ENCODE results near the gene GALNT14. TPM values are rescaled to one million over a fixed set of nuclear protein-coding genes. Genes with fewer than 3 reads are reported as not detected.

GALNT14 gene
- total RNA-seq, 2 donors from 2014 or later: 0.15 to 1.0 TPM

DNA sequence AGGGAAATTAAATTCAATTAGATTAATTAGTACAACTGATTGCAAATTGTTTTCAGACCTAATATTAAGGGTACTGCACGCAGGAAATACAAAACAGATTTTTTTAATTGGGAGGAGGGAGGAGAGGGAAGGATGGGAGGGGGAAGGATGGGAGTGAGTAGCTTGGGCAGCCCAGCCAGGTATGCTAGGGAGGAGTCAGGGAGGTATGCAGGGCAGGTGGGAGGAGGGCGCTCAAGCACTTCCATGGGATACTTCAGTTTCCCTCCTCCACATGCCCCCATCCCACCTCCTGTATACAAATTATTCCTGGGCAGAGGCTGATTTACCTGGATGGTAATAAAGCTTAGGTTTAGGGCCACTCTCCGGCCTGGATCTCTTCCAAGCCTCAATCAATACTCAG, 254.4 kb downstream of the GALNT14 start:
- DNase-seq (ENCODE audit: low spot score): no peak
- Histone ChIP-seq H3K4me3 (no peak overlapping the region), H3K27ac (no peak overlapping the region), H3K4me1 (no peaks in the 10 kb centered on the region), H3K27me3 (no peaks in the 10 kb centered on the region), H3K36me3 (no peaks in the 10 kb centered on the region), H3K9me3 (peaks cover 0 to 4% of the 10 kb centered on the region in 2 donors)
- TF ChIP-seq, protein P1, sequence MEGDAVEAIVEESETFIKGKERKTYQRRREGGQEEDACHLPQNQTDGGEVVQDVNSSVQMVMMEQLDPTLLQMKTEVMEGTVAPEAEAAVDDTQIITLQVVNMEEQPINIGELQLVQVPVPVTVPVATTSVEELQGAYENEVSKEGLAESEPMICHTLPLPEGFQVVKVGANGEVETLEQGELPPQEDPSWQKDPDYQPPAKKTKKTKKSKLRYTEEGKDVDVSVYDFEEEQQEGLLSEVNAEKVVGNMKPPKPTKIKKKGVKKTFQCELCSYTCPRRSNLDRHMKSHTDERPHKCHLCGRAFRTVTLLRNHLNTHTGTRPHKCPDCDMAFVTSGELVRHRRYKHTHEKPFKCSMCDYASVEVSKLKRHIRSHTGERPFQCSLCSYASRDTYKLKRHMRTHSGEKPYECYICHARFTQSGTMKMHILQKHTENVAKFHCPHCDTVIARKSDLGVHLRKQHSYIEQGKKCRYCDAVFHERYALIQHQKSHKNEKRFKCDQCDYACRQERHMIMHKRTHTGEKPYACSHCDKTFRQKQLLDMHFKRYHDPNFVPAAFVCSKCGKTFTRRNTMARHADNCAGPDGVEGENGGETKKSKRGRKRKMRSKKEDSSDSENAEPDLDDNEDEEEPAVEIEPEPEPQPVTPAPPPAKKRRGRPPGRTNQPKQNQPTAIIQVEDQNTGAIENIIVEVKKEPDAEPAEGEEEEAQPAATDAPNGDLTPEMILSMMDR (IDR thresholded peaks at IDR 0.05): no peak

DNA sequence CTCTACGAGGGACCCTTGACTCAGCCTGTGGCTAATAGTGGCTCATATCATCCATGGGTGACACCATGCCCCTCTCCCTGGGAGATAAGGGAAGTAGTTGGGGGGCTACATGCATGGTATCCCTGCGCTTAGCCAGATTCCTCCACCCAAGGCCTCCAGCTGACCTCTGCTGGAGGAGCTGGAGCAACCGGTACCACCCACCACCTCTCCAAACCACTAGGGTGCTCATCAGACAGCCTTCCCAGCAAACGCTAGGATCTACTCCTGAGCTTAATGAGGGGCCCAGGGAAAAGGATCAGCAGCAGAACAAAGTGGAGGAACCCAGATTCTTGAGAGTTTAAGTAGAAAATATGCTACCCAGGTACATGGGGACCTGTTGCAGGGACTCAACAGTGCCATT, 255.1 kb downstream of the GALNT14 start:
- H3K4me1 ChIP-seq: no peaks in the 10 kb centered on the region

DNA sequence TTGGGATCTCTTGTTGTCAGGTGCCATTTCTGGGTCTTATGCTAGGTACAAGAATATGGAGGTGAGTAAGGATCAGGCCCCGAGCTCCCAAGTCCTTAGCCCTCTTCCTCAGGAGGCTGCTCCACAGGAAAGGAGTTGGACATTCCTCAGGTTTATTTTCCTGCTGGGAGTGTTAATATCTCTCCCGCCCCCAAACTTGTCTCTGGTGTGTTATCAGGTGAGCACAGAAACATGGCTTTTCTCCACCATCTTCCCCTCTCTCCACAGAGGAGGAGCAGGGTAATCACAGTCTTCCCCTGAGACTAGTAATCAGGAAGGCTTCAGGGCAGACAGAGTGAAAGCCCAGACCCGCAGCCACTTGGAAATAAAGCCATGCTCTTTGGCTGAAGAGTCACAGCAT, 257.7 kb downstream of the GALNT14 start:
- Histone ChIP-seq H3K9me3 (peaks cover 0 to 4% of the 10 kb centered on the region in 2 donors), H3K4me1 (no peaks in the 10 kb centered on the region), H3K27ac (no peak overlapping the region), H3K27me3 (no peaks in the 10 kb centered on the region), H3K36me3 (no peaks in the 10 kb centered on the region), H3K4me3 (no peak overlapping the region)
- no peak for DNase-seq (ENCODE audit: low spot score)
- TF ChIP-seq, protein P1 (IDR thresholded peaks at IDR 0.05): no peak

More for the DNA sequence above, 255.1 kb downstream of the GALNT14 start:
- H3K4me3 ChIP-seq: no peak overlapping the region
- no peak overlapping the region for H3K27ac ChIP-seq
- TF ChIP-seq, protein P1 (IDR thresholded peaks at IDR 0.05): no peak
- no peak for DNase-seq (ENCODE audit: low spot score)
- H3K27me3 ChIP-seq: no peaks in the 10 kb centered on the region
- no peaks in the 10 kb centered on the region for H3K36me3 ChIP-seq
- peaks cover 0 to 4% of the 10 kb centered on the region in 2 donors for H3K9me3 ChIP-seq

DNA sequence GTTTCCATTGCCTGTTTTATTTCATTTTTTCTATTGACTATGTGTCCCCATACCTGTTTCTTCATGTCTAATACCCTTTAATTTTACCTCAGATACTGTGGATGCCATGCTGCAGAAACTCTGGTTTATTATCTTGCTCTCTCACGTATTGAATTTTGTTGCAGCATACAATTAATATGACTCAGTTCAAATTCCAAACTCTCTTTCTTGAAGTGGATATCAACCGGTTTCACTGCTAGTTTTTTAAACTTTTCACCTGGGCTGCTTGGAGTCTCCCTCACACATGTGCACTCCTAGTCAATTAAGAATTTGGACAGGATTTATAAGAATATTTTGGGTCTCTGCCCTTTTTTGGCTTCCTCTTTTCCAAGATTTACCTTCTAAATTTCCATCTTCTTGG, 260.4 kb downstream of the GALNT14 start:
- no peak overlapping the region for H3K27ac ChIP-seq
- peaks cover 0 to 4% of the 10 kb centered on the region in 2 donors for H3K9me3 ChIP-seq
- H3K4me1 ChIP-seq: peaks cover 0 to under 1% of the 10 kb centered on the region in 2 donors
- H3K4me3 ChIP-seq: no peak overlapping the region
- TF ChIP-seq, protein P1 (IDR thresholded peaks at IDR 0.05): no peak
- no peaks in the 10 kb centered on the region for H3K27me3 ChIP-seq
- H3K36me3 ChIP-seq: no peaks in the 10 kb centered on the region
- DNase-seq (ENCODE audit: low spot score): no peak

DNA sequence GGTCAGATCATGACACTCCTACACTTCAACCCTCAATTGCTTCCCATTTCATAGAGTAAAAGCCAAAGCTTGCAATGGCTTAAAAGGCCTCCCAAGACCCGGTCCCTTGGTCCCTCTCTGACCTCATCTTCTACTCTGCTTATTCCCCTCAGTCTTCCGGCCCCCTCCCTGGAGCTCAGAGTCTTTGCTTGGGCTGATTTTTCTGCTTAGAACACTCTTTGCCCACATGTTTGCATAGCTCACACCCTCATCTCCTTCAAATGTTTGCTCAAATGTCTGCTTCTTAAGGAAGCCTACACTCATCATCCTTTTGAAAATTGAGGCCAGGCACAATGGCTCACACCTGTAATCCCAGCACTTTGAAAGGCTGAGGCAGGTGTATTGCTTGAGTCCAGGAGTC, 265.4 kb downstream of the GALNT14 start:
- Histone ChIP-seq H3K4me3 (no peak overlapping the region), H3K27me3 (no peaks in the 10 kb centered on the region), H3K36me3 (no peaks in the 10 kb centered on the region), H3K27ac (no peak overlapping the region), H3K9me3 (no peaks in the 10 kb centered on the region), H3K4me1 (peaks cover 0 to 7% of the 10 kb centered on the region in 2 donors)
- DNase-seq (ENCODE audit: low spot score): no peak
- TF ChIP-seq, protein P1 (IDR thresholded peaks at IDR 0.05): no peak

Measured in right atrium auricular region (tissue), 2 donors.